GM21619 (cell line): ENCODE results near the gene SLCO4C1.
"Not testable (repeated sequence)": the region's sequence is repeated elsewhere in the genome, so short reads cannot be mapped to it uniquely, and the experiment has no call there.

ENCODE experiments used
- ATAC-seq: cut with Tn5 transposase; IDR thresholded peaks from one replicate; pipeline ENCODE4 v1.9.1; 2021; ENCODE audit not compliant: unreplicated experiment

SLCO4C1 gene, protein sequence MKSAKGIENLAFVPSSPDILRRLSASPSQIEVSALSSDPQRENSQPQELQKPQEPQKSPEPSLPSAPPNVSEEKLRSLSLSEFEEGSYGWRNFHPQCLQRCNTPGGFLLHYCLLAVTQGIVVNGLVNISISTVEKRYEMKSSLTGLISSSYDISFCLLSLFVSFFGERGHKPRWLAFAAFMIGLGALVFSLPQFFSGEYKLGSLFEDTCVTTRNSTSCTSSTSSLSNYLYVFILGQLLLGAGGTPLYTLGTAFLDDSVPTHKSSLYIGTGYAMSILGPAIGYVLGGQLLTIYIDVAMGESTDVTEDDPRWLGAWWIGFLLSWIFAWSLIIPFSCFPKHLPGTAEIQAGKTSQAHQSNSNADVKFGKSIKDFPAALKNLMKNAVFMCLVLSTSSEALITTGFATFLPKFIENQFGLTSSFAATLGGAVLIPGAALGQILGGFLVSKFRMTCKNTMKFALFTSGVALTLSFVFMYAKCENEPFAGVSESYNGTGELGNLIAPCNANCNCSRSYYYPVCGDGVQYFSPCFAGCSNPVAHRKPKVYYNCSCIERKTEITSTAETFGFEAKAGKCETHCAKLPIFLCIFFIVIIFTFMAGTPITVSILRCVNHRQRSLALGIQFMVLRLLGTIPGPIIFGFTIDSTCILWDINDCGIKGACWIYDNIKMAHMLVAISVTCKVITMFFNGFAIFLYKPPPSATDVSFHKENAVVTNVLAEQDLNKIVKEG

DNA sequence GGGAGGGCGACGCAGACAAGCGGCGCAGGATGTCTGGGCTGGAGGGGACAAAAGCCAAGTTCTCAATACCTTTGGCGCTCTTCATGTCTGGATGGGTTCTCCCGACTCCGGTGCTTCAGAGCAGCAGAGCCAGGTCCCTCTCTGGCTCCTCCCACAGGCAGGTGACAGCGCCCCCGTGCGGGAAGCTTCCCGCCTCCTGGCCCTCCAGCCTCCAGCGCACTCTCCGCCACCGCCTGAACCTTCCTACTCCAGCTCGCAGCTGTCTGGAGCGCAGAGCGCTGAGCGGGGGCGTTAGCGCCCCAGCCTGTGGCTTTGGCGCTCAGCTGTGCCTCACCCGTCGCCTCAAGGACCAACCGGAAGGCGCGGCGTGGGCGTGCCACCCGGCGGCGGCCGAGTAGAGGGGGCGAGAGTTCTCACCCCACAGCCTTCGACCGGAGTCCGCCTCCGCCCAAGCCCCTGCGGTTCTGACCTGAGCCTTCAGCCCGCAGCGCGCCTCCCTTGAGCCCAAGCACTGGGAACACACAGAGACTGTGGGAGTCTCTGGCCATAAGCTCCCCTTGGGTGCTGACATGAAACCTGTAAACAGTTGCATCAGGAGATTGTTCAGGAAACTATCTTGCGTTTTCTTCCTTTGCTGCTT, at the start of gene SLCO4C1:
Gene SLCO4C1 (minus strand): TSS at position 107 of the 640 bp plus-strand sequence. CDS start 22 bp downstream, at position 85.
- peak; percentile 94 for ATAC-seq

DNA sequence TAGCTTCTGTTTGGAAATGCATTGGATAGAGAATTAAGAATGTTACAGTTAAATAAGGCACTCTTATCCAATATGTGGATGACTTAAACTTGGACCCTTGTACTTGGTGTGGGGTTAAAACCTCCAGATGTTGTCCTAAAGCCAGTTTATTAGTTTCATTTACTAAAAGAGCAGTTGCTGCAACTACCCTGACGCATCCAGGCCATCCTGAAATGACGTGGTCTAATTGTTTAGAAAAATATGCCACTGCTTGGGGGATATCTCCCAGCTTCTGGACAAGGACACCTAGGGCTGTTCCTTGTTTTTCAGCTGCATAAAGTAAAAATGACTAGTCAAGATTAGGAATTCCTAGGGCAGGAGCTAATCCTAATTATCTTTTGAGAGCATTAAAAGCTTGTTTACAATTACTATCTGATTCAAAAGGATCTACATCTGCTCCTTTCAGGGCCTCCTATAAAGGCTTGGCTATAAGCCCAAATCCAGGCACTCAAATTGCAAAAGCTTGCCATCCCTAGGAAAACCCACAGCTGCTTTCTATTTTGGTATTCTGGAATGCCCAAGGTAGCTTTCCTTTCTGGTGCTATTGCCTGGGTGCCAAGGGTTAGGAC, 45.7 kb upstream of the SLCO4C1 start:
- no peak for ATAC-seq

DNA sequence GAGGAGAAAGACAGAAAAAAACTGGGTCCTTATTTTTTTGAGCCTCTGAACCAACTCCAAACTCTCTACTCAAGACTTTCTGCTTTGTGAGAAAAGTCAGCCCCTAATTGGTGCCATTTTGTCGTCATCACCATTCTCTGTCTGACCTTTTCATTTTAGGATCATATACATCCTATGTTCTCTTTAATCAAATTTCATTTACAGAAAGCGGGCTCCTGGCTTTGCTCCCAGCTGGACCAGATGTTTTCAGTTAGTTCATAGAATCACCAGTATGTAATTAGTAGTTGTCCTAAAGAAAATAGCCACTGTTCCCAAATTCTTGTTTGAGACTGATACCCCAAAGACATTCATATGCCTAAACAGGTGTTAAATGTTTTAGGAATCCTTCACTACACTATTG, 28.6 kb upstream of the SLCO4C1 start:
- no peak for ATAC-seq

DNA sequence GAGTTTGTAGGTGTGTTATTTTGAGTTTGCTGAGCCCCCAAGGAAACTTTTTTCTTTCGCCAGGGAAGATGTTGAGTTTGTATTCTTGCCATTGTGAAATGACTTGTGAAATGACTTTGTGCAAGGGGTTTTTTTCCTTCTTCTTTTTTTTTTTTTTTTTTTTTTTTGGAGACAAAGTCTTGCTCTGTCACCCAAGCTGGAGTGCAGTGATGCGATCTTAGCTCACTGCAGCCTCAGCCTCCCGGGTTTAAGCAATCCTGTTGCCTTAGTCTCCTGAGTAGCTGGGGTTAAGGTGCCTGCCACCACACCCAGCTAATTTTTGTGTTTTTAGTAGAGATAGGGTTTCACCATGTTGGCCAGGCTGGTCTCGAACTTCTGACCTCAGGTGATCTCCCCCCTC, 22.7 kb upstream of the SLCO4C1 start:
- ATAC-seq: not testable (repeated sequence)

DNA sequence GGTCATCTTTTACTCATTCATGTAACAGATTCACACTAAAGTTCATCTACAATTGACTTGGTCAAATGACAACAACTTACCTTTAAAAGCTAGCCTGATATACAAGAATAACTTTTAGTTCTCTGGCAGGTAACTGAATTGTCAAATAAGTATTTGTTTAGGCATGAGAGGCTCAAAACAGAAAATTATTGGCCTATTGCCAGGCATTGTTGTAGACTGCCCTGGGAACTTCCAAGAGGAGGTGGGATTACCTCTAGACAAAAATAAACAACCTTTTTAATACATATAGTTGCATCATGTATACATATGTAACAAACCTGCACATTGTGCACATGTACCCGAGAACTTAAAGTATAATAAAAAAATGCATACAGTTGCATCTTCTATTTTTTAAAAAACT, 18.2 kb upstream of the SLCO4C1 start:
- ATAC-seq: no peak

DNA sequence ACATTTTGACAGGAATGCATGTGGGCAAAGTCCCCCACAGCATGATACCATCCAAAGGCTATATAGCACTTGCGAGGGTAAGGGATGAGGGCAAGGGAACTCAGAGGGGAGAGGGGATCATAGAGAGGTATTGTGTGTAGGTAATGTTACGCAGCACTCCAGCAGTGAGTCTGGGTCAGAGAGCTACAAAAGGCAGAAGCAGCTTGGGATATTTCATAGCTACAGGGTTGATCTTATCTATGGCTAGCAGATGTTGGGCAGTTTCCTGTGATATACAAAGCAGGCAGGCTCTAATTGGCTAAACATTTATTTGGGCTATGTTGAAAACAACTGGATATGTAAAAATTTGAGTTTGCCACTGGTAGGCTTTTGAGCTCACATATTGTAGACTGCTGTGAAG, 17.8 kb upstream of the SLCO4C1 start:
- no peak for ATAC-seq

DNA sequence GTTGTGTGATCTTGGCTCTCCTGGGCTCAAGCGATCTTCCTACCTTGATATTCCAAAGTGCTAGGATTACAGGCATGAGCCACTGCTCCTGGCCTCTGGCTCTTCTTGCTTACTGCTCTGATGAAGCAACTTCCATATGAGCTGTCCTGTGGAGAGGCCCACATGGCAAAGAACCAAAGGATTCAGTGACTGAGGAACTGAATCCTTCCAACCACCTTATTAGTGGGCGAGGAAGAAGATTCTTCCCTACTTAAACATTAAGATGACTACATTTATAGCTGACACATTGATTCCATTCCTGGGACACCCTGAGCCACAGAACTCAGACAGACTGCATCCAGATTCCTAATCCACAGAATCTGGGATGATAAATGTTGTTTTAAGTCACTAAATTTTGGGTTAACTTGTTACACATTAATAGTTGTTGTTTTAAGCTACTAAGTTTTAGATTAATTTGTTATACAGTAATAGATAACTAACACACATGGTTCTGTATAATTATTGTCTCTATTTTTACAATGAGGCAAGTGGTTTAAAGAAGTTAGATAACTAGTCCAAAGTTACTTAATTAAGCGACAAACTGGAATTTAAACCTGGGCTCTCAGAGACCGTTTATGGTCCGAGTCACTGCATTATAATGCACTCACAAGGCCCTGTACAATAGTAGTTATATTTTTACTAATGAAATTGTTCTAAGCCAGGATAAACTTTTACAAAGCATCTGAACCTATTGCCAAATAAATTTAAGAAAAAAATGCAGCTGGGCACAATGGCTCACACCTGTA, 16.7 kb upstream of the SLCO4C1 start:
- ATAC-seq: no peak

DNA sequence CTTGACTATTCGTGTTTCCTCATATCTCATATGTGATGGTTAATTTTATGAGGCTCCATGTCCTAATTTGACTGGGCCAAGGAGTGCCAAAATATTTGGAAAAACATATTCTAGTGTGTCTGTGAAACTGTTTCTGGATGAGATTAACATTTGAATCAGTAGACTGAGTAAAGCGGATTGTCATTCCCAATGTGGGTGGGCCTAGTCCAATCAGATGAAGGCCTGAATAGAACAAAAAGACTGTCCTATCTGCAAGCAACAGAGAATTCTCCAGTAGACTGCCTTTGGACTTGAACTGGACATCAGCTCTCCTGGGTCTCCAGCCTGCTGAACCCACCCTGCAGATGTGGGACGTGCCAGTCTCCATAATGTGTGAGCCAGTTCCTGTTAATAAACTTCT, 13.5 kb upstream of the SLCO4C1 start:
- ATAC-seq: no peak

DNA sequence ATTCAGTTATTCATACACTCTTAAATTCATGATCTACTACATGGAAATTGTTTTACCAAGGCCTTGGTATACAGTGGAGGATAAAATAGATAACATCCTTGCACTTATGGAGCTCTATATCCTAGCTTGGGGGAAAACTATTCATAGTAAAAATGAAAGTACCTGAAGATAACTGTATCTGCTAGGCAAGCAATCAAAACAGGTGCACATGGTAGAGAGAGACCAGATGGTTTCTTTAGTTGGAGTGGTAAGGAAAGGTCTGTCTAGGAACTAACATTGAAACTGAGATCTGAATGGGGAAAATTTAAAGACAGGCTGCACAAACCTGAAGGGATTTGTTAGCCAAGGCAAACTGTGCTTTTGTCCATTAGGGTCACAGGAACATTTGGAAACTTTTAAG, 11.1 kb upstream of the SLCO4C1 start:
- no peak for ATAC-seq

DNA sequence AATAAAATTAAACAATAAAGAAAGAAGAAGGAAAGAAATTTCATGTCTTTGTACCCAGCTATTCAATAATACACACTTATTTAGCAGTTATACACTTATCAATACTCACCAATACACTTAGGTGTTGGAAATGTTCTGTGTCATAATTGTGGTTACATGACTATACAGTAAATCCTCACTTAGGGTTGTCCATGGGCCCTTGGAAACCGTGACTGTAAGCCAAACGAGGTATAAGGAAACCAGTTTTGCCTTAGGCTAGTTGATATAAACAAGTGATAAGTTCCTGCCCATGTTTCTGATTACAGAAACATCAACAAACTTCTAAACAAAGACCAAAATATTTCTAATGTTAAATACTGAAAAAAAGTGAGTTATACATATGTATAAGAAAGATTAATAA, 10.0 kb upstream of the SLCO4C1 start:
- ATAC-seq: no peak

DNA sequence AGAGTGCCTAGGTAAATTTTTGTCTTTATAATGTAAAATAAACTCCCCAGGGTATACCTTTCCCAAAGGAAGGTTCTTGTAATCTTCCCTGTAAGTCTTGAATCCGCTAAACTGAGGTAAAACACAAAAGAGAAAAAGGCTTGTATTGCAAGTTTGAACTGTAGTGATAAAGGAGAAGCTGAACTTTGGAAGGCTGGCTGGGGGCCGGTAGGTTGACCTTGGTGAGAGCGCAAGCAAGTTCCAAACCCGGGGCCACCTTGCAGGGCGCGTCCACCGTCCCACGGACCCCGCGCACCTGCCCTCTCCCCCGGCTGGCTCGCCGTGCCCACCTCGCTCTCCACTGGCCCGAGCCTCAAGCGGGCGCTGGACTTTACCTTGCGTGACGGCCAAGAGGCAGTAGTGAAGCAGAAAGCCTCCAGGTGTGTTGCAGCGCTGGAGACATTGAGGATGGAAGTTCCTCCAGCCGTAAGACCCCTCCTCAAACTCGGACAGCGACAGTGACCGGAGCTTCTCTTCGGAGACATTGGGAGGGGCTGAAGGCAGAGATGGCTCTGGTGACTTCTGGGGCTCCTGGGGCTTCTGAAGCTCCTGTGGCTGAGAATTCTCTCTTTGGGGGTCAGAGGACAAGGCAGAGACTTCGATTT, 428 bp downstream of the SLCO4C1 start:
- ATAC-seq: peak; percentile 1

DNA sequence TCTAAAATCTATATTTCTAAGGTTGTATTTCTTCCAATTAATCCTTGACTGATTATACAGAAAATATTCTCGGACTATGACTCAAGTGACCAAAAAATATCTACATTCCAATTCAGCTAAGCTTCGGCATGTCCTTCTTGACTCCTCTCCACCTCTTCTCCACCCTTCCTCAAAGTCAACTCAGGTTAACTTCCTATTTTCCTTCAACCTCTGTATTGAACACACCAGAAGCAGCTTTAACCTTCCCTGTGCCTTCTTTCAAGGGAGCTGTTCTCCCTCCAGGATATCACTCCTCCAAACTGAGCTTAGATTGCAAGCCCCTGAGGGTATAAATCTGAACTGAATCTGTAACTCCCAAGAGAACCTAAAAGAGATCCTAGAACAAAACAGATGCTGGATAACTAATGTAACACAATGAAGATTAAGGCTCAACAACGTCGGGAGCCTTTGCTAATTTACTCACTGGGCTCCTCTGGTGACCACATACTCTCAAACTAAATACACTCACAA, 1.1 kb downstream of the SLCO4C1 start:
- no peak for ATAC-seq

DNA sequence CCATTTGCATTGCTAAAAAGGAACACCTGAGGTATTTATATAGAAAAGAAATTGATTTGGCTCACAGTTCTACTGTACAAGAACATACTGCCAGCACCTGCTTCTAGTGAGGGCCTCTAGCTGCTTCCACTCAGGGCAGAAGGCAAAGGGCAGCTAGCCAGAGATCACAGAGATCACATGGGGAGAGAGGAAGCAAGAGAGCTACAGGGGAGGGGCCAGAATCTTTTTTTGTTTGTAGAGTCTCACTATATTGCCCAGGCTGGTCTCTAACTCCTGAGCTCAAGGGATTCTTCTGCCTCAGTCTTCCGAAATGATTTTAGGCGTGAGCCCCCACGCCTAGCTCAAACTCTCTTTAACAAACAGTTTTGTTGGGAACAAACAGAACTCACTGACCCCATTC, 6.1 kb downstream of the SLCO4C1 start:
- ATAC-seq: no peak

DNA sequence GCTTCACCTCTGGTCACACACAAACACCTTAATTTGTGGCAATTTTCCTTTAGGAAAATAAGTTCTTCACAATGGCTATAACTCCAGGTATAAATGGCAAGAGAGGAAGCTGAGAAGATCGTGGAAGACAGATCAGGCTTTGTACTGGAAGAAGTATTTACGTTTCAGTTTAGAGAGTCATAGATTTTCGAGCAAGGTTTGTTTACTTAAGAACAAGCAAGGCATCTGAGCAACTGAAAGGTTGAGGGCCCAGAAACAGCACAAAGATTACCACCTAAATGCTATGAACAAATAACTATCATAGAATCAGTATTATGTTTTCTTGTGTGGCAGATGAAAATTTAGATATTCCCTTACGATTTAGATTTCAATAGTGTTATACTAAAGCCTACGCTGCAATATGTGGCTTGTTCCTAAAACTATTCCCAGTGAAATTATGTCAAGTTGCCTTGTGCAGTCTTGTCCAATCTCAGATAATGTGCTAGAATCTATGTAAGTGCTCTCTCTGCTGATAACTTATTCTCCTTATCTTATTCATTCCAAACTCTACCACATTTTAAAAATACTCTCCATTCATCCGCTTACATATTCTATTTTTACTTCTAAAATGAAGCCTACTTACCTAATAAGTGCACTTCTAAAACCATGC, 6.7 kb downstream of the SLCO4C1 start:
- no peak for ATAC-seq

DNA sequence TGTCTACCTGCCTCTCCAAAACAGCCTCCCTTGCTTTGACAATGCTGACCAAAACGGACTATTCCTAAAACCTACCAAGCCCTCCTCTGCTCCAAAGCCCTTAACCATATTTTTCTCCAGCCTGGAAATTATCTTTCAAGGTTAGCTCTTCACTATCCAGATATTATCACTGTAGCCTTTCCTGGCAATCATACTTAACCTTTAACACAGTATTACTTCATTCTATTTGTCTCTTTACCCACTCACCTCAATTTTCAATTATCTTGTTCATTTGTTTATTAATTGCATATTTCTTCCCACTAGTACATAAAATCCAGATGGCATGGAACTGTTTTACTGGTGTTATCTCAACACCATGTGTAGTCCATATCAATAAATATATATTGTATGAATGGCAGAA, 7.5 kb downstream of the SLCO4C1 start:
- no peak for ATAC-seq

DNA sequence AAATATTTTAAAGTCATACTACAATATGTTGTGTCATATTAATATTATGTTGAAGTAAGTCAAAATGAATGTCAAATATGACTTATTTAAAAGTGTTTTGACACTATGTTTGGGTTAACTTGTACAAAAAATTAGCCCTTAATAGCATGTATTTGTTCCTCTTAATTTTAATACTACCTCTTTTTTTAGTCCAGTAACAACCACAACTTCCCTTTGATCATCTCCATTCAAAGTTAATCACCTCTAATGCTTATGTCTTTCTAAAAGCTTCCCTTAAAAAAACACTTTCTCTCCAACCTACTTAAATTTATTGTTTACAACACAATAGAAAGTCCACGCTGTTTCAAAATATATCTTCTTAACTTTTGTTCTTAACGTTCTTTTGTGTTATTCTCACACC, 9.6 kb downstream of the SLCO4C1 start:
- no peak for ATAC-seq

DNA sequence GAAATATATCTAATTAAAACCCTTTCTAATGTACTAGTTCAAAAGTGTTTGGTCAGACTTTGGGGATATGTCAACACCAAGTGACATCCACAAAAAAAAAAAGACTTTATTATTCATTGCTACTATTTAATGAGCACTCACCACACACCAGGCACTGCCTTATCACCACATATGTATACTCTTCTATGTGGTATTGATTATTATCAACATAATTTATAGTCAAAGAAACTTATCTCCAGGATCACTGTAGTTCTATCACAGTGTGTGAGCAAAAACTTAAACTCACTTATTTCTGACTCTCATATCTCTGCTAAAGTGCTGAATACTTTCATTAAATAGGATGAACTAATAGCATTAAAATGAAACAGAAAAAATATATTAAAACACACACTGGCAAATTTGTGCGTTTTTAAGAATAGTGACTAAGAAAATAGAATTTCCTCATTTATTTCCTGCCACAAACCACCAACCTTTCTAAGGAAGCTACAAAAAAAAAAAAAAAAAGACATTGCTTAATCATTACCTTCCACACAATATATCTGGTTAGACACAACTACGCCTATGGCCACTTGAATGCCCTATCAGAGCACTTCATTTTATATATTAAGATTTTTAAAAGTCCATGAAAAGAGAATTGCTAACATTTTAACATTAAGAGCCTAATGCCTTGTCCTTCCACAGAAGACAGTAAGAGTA, 12.8 kb downstream of the SLCO4C1 start:
- peak; percentile 56 for ATAC-seq

DNA sequence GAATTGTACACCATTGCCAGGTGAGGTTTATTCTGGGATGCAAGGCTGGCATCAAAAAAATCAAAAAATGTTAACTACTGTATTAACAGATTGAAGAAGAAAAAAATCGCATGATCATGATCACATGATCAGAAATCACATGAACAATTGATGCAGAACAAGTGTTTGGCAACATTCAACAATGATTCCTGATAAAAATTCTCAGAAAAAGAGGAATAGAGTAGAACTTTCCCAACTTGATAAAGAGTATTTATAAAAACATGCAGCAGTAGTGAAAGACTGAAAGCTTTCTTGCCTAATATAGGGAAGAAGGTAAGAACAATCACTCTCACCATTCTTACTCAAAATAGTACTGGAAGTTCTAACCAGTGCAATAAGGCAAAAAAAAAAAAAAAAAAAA, 16.4 kb downstream of the SLCO4C1 start:
- ATAC-seq: no peak

DNA sequence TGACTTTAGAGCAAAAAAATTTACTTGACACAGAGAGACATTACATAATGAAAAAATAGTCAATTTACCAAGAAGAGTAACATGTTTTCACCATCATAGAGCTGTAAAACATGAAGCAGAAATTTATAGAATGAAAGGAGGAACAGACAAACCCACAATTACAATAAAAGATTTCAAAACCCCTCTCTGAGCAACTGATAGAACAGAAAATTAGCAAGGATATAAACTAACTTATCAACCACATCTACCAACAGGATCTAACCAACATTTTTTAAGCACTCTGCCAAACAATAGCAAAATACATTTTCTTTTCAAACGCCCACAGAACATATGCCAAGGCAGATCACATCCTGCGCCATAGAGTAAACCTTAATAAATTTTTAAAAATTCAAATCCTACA, 17.9 kb downstream of the SLCO4C1 start:
- no peak for ATAC-seq
